Neural progenitor cell (in vitro differentiated cells): ENCODE measurements around the gene PKHD1. TPM values are rescaled to one million over a fixed set of nuclear protein-coding genes. Genes with fewer than 3 reads are reported as not detected.
"Not testable (repeated sequence)": the region's sequence is repeated elsewhere in the genome, so short reads cannot be mapped to it uniquely, and the experiment has no call there.

Experiments used
- DNase-seq: peaks from one replicate; pipeline ENCODE4 v3.0.0-alpha.2; 2016; ENCODE audit warnings: low spot score
- H2AFZ ChIP-seq: fragments of 200-600 bp; sonication (generic); replicated peaks from 2 replicates; pipeline ENCODE4 v1.6.1; 2016; ENCODE audit warnings: antibody characterized with exemption
- H3F3A ChIP-seq: fragments of 200-600 bp; sonication (generic); 2 replicates; pipeline ENCODE4 v1.6.1; 2016; ENCODE audit warnings: antibody characterized with exemption, low read depth
- H3K27ac ChIP-seq: fragments of 200-600 bp; sonication (generic); 2 replicates; pipeline ENCODE4 v1.5.1; 2016; ENCODE audit warnings: mild to moderate bottlenecking
- H3K27me3 ChIP-seq: fragments of 200-600 bp; sonication (generic); 2 replicates; pipeline ENCODE4 v1.6.1; 2016; ENCODE audit warnings: mild to moderate bottlenecking, moderate library complexity
- H3K36me3 ChIP-seq: fragments of 200-600 bp; sonication (generic); 2 replicates; pipeline ENCODE4 v1.5.1; 2016
- H3K4me1 ChIP-seq: fragments of 200-600 bp; sonication (generic); 2 replicates; pipeline ENCODE4 v1.6.1; 2016; ENCODE audit warnings: mixed run types
- H3K4me2 ChIP-seq: fragments of 200-600 bp; sonication (generic); 2 replicates; pipeline ENCODE4 v1.6.1; 2016
- H3K4me3 ChIP-seq: fragments of 200-600 bp; sonication (generic); 2 replicates; pipeline ENCODE4 v1.5.1; 2016
- H3K79me2 ChIP-seq: fragments of 200-600 bp; sonication (generic); 2 replicates; pipeline ENCODE4 v1.6.1; 2016; ENCODE audit warnings: low read depth
- H3K9ac ChIP-seq: fragments of 200-600 bp; sonication (generic); 2 replicates; pipeline ENCODE4 v1.6.1; 2016
- H3K9me3 ChIP-seq: fragments of 200-600 bp; sonication (generic); 2 replicates; pipeline ENCODE4 v1.5.1; 2016; ENCODE audit warnings: low read depth
- H4K20me1 ChIP-seq: fragments of 200-600 bp; sonication (generic); 2 replicates; pipeline ENCODE4 v1.6.1; 2016; ENCODE audit warnings: low read depth
- H3K27ac Mint-ChIP-seq: 3 replicates; pipeline ENCODE4 v1.8.0; 2021; ENCODE audit warnings: mixed read lengths
- H3K27me3 Mint-ChIP-seq: 2 replicates; pipeline ENCODE4 v1.8.0; 2022; ENCODE audit warnings: low read depth, mild to moderate bottlenecking, inconsistent platforms, moderate library complexity, mixed read lengths; ENCODE audit not compliant: insufficient read depth
- H3K36me3 Mint-ChIP-seq: 3 replicates; pipeline ENCODE4 v1.8.0; 2021; ENCODE audit warnings: mixed read lengths
- H3K4me1 Mint-ChIP-seq: 3 replicates; pipeline ENCODE4 v1.8.0; 2021; ENCODE audit warnings: mixed read lengths
- H3K4me3 Mint-ChIP-seq: 3 replicates; pipeline ENCODE4 v1.8.0; 2021; ENCODE audit warnings: mild to moderate bottlenecking, moderate library complexity, mixed read lengths
- H3K9me3 Mint-ChIP-seq: 3 replicates; pipeline ENCODE4 v1.8.0; 2020; ENCODE audit warnings: mixed read lengths
- EZH2 ChIP-seq: fragments of 200-600 bp; sonication (generic); IDR thresholded peaks from 2 replicates; pipeline ENCODE4 v1.6.1; 2017; ENCODE audit warnings: antibody characterized with exemption, mild to moderate bottlenecking, moderate library complexity
- EZH2phosphoT487 ChIP-seq: fragments of 200-600 bp; sonication (generic); IDR thresholded peaks from 2 replicates; pipeline ENCODE4 v1.6.1; 2017; ENCODE audit warnings: antibody characterized with exemption
- total RNA-seq: library from RNA; depleted of rRNA; stranded (reverse); fragments of >200 nt; gene quantifications from 2 replicates; pipeline ENCODE4 v1.2.3, GENCODE V29; 2015; ENCODE audit warnings: low replicate concordance
- TF ChIP-seq, protein P1 (sequence below): fragments of 200-600 bp; sonication (generic); IDR thresholded peaks from 2 replicates; pipeline ENCODE4 v1.5.1; 2017; ENCODE audit warnings: antibody characterized with exemption, mild to moderate bottlenecking

Gene PKHD1
- total RNA-seq, 1 donor from 2014 or later, result 0.04 TPM

GRCh38 chr6:51989789-51990188 lies 97.6 kb downstream of the PKHD1 start:
- no peaks in the 10 kb centered on the region for H3K79me2 ChIP-seq
- H3K9me3 Mint-ChIP-seq, result no peaks in the 10 kb centered on the region
- H3K4me1 ChIP-seq, result peaks cover 3% of the 10 kb centered on the region
- DNase-seq, result no peak
- no peaks in the 10 kb centered on the region for H3K9me3 ChIP-seq
- H3K36me3 ChIP-seq, result no peaks in the 10 kb centered on the region
- no peaks in the 10 kb centered on the region for H3F3A ChIP-seq
- H2AFZ ChIP-seq, result no peak overlapping the region
- no peaks in the 10 kb centered on the region for H3K36me3 Mint-ChIP-seq
- H3K4me2 ChIP-seq, result no peak overlapping the region
- TF ChIP-seq, protein P1, sequence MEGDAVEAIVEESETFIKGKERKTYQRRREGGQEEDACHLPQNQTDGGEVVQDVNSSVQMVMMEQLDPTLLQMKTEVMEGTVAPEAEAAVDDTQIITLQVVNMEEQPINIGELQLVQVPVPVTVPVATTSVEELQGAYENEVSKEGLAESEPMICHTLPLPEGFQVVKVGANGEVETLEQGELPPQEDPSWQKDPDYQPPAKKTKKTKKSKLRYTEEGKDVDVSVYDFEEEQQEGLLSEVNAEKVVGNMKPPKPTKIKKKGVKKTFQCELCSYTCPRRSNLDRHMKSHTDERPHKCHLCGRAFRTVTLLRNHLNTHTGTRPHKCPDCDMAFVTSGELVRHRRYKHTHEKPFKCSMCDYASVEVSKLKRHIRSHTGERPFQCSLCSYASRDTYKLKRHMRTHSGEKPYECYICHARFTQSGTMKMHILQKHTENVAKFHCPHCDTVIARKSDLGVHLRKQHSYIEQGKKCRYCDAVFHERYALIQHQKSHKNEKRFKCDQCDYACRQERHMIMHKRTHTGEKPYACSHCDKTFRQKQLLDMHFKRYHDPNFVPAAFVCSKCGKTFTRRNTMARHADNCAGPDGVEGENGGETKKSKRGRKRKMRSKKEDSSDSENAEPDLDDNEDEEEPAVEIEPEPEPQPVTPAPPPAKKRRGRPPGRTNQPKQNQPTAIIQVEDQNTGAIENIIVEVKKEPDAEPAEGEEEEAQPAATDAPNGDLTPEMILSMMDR, result no peak
- TF ChIP-seq EZH2phosphoT487 (no peak), EZH2 (no peak)
- no peaks in the 10 kb centered on the region for H3K4me1 Mint-ChIP-seq
- no peak overlapping the region for H3K27ac Mint-ChIP-seq
- H3K27me3 ChIP-seq, result no peaks in the 10 kb centered on the region
- H3K27me3 Mint-ChIP-seq, result peaks cover 5% of the 10 kb centered on the region
- no peak overlapping the region for H3K9ac ChIP-seq
- no peaks in the 10 kb centered on the region for H4K20me1 ChIP-seq
- no peak overlapping the region for H3K4me3 ChIP-seq
- no peak overlapping the region for H3K4me3 Mint-ChIP-seq
- H3K27ac ChIP-seq, result no peak overlapping the region

- H3K27me3 ChIP-seq, result no peaks in the 10 kb centered on the region
- H3K27ac Mint-ChIP-seq, result no peak overlapping the region
- H3K36me3 ChIP-seq, result no peaks in the 10 kb centered on the region
- no peak overlapping the region for H3K4me3 ChIP-seq
- no peak overlapping the region for H3K9ac ChIP-seq
- peaks cover 17% of the 10 kb centered on the region for H3F3A ChIP-seq
- no peak overlapping the region for H3K4me3 Mint-ChIP-seq
- H3K9me3 Mint-ChIP-seq, result no peaks in the 10 kb centered on the region
- H2AFZ ChIP-seq, result no peak overlapping the region
- H3K79me2 ChIP-seq, result no peaks in the 10 kb centered on the region
- H3K4me2 ChIP-seq, result no peak overlapping the region
- no peaks in the 10 kb centered on the region for H3K36me3 Mint-ChIP-seq
- peaks cover 20% of the 10 kb centered on the region for H3K4me1 ChIP-seq
- peaks cover 19% of the 10 kb centered on the region for H3K4me1 Mint-ChIP-seq
- no peaks in the 10 kb centered on the region for H4K20me1 ChIP-seq
- H3K27ac ChIP-seq, result no peak overlapping the region
- TF ChIP-seq EZH2phosphoT487 (no peak), EZH2 (no peak)
- TF ChIP-seq, protein P1, result no peak
- no peak for DNase-seq
- H3K9me3 ChIP-seq, result no peaks in the 10 kb centered on the region
- H3K27me3 Mint-ChIP-seq, result peaks cover 5% of the 10 kb centered on the region
Observed at GRCh38 chr6:51986864-51987263, 100.5 kb downstream of the PKHD1 start.

DNA sequence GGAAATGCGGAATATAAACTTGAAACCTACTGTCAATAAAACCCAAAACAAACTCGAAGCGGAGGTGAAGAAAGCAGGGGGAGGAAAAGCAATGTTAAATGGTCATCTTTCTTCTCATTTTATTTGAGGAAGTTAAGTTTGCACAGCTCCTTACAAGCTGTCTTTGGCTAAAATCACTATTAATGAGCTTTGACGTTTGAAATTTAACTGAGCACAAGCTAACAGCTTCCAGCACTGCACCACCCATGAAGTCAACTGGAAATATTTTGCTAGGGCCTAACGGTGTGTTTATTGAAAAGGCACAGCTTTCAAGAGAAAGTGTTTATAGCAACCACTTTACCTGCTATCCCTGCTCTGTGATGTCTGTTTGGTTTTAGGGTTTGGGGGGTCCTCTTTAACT lies 103.8 kb downstream of the PKHD1 start:
- Histone ChIP-seq H3K36me3 (no peaks in the 10 kb centered on the region), H3K27me3 (no peaks in the 10 kb centered on the region), H2AFZ (peak overlapping the region; percentile 63), H4K20me1 (no peaks in the 10 kb centered on the region), H3K79me2 (no peaks in the 10 kb centered on the region), H3K4me2 (peak overlapping the region; percentile 52), H3K4me3 (no peak overlapping the region), H3K9me3 (no peaks in the 10 kb centered on the region), H3K9ac (no peak overlapping the region), H3K27ac (peak overlapping the region; percentile 26), H3F3A (peaks cover 17% of the 10 kb centered on the region), H3K4me1 (peaks cover 20% of the 10 kb centered on the region)
- peaks cover 7% of the 10 kb centered on the region for H3K27me3 Mint-ChIP-seq
- no peak overlapping the region for H3K4me3 Mint-ChIP-seq
- H3K4me1 Mint-ChIP-seq, result peaks cover 19% of the 10 kb centered on the region
- peaks cover 7% of the 10 kb centered on the region for H3K9me3 Mint-ChIP-seq
- H3K27ac Mint-ChIP-seq, result no peak overlapping the region
- no peak for DNase-seq
- H3K36me3 Mint-ChIP-seq, result no peaks in the 10 kb centered on the region
- TF ChIP-seq, protein P1, result no peak
- no peak for TF ChIP-seq EZH2
- TF ChIP-seq EZH2phosphoT487, result no peak

DNA sequence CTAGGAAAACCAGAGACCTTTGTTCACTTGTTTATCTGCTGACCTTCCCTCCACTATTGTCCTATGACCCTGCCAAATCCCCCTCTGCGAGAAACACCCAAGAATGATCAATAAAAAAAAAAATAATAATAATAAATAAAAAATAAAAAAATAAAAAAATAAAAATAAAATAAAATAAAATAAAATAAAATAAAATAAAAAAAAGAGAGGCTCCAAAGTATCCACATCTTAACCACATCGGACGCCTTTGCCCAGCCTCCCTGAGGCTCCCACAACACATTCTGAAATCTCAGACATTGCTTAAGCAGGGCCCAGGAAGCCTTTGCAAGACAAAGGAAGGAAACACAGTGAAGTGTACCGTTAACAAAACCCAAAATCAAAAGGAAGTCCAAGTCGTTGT lies 104.7 kb downstream of the PKHD1 start:
- peaks cover 19% of the 10 kb centered on the region for H3K4me1 Mint-ChIP-seq
- peak overlapping the region; percentile 52 for H3K4me2 ChIP-seq
- H3K27ac ChIP-seq, H3K27ac Mint-ChIP-seq, H3K4me3 Mint-ChIP-seq, H3K79me2 ChIP-seq, H3K27me3 Mint-ChIP-seq, H3K36me3 Mint-ChIP-seq, H3K36me3 ChIP-seq, H3K27me3 ChIP-seq, H3K9me3 ChIP-seq, H3K9me3 Mint-ChIP-seq, H4K20me1 ChIP-seq, H3K9ac ChIP-seq, H3K4me3 ChIP-seq, H2AFZ ChIP-seq: not testable (repeated sequence)
- DNase-seq, result peak; percentile 20
- peaks cover 20% of the 10 kb centered on the region for H3K4me1 ChIP-seq
- peaks cover 17% of the 10 kb centered on the region for H3F3A ChIP-seq
